Nephron progenitor cell (in vitro differentiated cells): Measurements from ENCODE around the gene TNFAIP1.

Source experiments
- DNase-seq: peaks from one replicate; pipeline ENCODE4 v3.0.0; 2021
- H3K27ac Mint-ChIP-seq: 2 replicates; pipeline ENCODE4 v1.8.0; 2021; ENCODE audit warnings: mild to moderate bottlenecking, moderate library complexity, mixed read lengths
- H3K27me3 Mint-ChIP-seq: 2 replicates; pipeline ENCODE4 v1.8.0; 2021; ENCODE audit warnings: mild to moderate bottlenecking, low read depth, mixed read lengths; ENCODE audit not compliant: poor library complexity
- H3K36me3 Mint-ChIP-seq: 2 replicates; pipeline ENCODE4 v1.8.0; 2021; ENCODE audit warnings: low read depth, mixed read lengths
- H3K4me1 Mint-ChIP-seq: 2 replicates; pipeline ENCODE4 v1.8.0; 2021; ENCODE audit warnings: mixed read lengths
- H3K4me3 Mint-ChIP-seq: 2 replicates; pipeline ENCODE4 v1.8.0; 2021; ENCODE audit warnings: mild to moderate bottlenecking, moderate library complexity, mixed read lengths
- H3K9me3 Mint-ChIP-seq: 2 replicates; pipeline ENCODE4 v1.8.0; 2021; ENCODE audit warnings: mild to moderate bottlenecking, moderate library complexity, mixed read lengths
- CTCF ChIP-seq: fragments of 200-600 bp; sonication (generic); IDR thresholded peaks from 2 replicates; pipeline ENCODE4 v1.5.0; 2021; ENCODE audit warnings: antibody characterized with exemption

TNFAIP1 gene

DNA sequence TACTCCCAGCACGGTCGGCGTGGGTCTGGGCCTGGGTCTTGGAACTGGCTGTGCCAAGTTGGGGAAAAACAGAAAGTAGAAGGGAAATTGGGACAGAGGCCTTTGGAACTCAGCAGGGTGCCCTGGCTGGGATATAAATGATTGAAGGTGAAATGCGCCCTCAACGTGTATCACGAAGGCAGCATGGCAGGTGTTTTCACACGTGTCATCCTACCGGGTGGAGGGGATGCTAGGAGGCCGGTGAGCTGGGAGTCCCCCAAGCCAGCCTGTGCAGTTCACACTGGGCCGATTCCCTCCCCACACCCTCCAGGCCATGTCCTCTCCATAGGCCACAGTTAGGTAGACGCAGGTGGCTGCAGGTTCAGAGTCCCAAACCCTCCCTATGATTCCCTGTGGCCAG is 6.0 kb downstream of the TNFAIP1 start:
- no peak overlapping the region for H3K4me3 Mint-ChIP-seq
- no peak for TF ChIP-seq CTCF
- H3K27ac Mint-ChIP-seq: no peak overlapping the region
- no peaks in the 10 kb centered on the region for H3K9me3 Mint-ChIP-seq
- peaks cover 24% of the 10 kb centered on the region for H3K36me3 Mint-ChIP-seq
- H3K4me1 Mint-ChIP-seq: peaks cover 14% of the 10 kb centered on the region
- DNase-seq: no peak
- no peaks in the 10 kb centered on the region for H3K27me3 Mint-ChIP-seq

- Mint-ChIP-seq H3K4me1 (peaks cover 6% of the 10 kb centered on the region), H3K4me3 (no peak overlapping the region), H3K9me3 (no peaks in the 10 kb centered on the region), H3K27me3 (no peaks in the 10 kb centered on the region), H3K36me3 (peaks cover 32% of the 10 kb centered on the region), H3K27ac (no peak overlapping the region)
- DNase-seq: no peak
- no peak for TF ChIP-seq CTCF
Observed at GRCh38 chr17:28342313-28342712, 6.8 kb downstream of the TNFAIP1 start.

GRCh38 chr17:28343491-28343932 is 8.0 kb downstream of the TNFAIP1 start:
- H3K4me3 Mint-ChIP-seq: no peak overlapping the region
- H3K27ac Mint-ChIP-seq: no peak overlapping the region
- DNase-seq: no peak
- H3K9me3 Mint-ChIP-seq: no peaks in the 10 kb centered on the region
- no peak for TF ChIP-seq CTCF
- no peaks in the 10 kb centered on the region for H3K27me3 Mint-ChIP-seq
- no peaks in the 10 kb centered on the region for H3K4me1 Mint-ChIP-seq
- H3K36me3 Mint-ChIP-seq: peaks cover 41% of the 10 kb centered on the region

- Mint-ChIP-seq H3K4me1 (no peaks in the 10 kb centered on the region), H3K4me3 (no peak overlapping the region), H3K27ac (peak overlapping the region; percentile 45), H3K36me3 (peaks cover 46% of the 10 kb centered on the region), H3K27me3 (no peaks in the 10 kb centered on the region), H3K9me3 (no peaks in the 10 kb centered on the region)
- DNase-seq: no peak
- TF ChIP-seq CTCF: no peak
Observed at GRCh38 chr17:28344011-28344410, 8.4 kb downstream of the TNFAIP1 start.

DNA sequence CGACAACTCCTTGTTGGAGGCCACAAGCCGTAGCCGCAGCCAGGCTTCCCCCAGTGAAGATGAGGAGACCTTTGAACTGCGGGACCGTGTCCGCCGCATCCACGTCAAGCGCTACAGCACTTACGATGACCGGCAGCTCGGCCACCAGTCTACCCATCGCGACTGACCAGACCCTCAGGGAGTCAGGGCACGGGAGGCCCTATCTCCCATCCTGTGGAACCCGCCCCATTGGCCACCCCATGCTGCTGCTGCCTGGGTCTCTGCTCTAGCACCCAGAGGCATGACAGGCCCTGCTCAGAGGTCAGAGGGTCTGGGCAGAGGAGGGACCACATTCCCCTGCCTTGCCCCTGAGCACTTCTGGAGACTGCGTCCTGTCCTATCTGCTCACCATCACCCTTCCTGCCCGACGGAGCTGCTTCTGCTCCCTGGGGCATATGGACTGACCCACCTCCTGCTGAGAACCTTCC is 8.9 kb downstream of the TNFAIP1 start:
- Mint-ChIP-seq H3K36me3 (peaks cover 46% of the 10 kb centered on the region), H3K4me3 (no peak overlapping the region)

More for the DNA sequence above, 8.9 kb downstream of the TNFAIP1 start:
- Mint-ChIP-seq H3K27ac (peak overlapping the region; percentile 45), H3K4me1 (no peaks in the 10 kb centered on the region), H3K9me3 (no peaks in the 10 kb centered on the region), H3K27me3 (no peaks in the 10 kb centered on the region)
- TF ChIP-seq CTCF: no peak
- DNase-seq: no peak
